ENCODE results near the gene DCLK1.

The DCLK1 gene

GRCh38 chr13:35770756-35771297, 360.4 kb downstream of the DCLK1 start:
- DNase-seq, result no peak

GRCh38 chr13:35769812-35770211, 361.4 kb downstream of the DCLK1 start:
- no peak for DNase-seq

- no peak for DNase-seq
Measured at GRCh38 chr13:35768551-35768950, 362.6 kb downstream of the DCLK1 start.

GRCh38 chr13:35768073-35768472, 363.1 kb downstream of the DCLK1 start:
- no peak for DNase-seq

GRCh38 chr13:35767256-35767976, 363.8 kb downstream of the DCLK1 start:
- DNase-seq, result no peak

GRCh38 chr13:35766663-35767062, 364.5 kb downstream of the DCLK1 start:
- DNase-seq, result no peak

GRCh38 chr13:35765941-35766340, 365.2 kb downstream of the DCLK1 start:
- DNase-seq, result no peak

GRCh38 chr13:35765366-35765765, 365.8 kb downstream of the DCLK1 start:
- no peak for DNase-seq

DNA sequence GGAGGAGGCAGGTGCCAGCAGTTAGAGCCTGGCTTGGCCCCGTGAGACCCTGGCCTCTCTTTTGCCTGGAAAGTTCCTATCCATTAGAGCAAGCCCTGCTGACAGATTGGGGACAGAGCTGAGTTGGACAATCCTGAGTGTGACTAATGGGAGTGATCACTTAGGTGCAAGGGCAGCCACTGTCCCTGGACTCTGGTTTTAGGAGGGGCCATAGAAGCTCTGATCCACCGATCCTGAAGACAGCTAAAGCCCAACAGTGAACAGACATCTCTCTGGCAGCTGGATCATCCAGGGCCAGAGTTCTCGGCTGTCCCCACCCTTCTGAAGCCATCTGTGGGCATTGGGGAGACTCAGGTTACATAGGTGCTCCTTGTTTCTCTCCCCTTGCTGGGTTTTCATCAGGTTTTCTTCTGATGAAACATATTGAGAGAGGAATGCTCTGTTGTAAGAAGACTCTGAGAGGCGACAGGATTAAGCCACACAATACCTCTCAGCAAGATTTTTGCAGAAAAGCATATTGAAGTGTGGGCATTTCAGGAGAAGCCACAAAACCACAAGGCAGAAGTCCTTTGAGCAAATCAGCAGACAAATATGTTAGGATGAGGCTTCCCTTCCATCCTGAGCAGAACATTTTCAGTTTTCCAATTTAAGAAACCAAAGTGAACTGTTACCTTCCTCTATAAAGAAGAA, 366.7 kb downstream of the DCLK1 start:
- DNase-seq, result no peak

GRCh38 chr13:35763782-35764123, 367.4 kb downstream of the DCLK1 start:
- DNase-seq, result no peak

- DNase-seq, result no peak
Measured at GRCh38 chr13:35763060-35763781, 368.0 kb downstream of the DCLK1 start.

- no peak for DNase-seq
Measured at GRCh38 chr13:35761440-35762252, 369.5 kb downstream of the DCLK1 start.

DNA sequence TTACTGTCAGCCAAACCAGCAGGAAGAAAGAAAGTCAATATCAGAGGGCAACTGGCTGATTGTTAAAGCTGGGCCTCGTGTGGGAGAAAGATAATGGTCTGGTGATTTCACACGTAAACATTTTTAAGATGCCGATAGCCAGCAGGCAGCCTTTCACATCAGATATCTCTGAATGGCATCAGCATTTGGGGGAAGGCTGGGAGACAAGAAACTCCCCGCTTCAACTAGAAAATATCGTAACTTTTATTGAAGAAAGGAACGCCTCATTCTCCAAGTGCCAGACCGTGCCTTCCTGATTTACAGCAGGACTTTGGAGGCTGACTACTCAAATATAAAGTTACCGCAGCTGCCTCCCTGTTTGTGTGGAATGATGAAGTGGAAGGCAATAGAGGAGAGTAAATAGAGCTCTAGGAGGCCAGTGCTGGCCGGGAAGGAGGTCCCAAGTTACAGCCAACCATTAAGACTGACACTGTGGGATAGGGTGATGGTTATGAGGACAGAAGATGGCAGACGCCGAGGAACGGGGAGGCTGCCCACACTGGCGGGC, 370.4 kb downstream of the DCLK1 start:
- no peak for DNase-seq

DNA sequence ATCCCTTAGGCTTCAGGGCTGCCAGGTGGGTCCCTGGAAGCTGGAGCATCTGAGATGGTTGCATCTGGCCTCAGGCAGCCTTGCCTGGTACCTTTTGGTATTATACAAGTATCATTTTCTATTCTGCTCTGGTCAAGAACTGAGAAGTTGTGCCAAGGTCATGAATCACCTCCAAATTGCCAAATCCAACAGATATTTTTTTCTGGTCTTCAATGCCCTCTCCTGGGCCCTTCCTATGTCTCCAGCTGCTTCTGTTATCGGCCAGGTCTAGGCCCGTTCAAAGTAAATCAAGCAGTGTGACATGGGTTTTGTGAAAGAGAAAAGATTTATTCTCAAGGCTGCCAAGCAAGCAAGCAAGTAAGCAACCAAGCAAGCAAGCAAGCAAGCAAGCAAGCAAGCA, 383.6 kb downstream of the DCLK1 start:
- DNase-seq, result no peak

DNA sequence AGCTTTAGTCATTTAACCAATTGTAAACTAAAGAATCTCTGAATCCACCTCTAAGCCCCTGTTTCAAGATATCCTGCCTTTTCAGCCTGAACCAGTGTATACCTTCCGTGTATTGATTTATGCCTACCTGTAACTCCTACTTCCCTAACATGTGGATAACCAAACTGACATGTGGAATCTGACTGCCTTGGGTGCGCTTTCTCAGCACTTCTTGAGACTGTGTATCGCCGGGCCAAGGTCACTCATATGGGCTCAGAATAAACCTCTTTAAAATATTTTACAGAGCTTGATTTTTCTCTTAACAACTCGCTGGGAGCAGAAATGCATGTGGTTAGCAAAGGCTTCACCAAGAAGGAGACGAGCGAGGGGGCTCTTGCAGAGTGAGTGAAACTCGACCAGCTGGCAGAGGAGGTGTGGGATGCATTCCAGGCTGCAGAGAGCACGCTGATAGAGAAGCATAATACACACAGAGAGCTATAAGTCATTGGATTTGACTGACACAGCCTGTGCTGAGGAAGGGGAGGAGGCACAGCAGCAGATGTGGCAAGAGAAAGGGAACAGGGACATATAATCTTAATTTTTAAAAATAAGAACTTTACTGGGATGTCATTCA, 386.5 kb downstream of the DCLK1 start:
- DNase-seq, result no peak

DNA sequence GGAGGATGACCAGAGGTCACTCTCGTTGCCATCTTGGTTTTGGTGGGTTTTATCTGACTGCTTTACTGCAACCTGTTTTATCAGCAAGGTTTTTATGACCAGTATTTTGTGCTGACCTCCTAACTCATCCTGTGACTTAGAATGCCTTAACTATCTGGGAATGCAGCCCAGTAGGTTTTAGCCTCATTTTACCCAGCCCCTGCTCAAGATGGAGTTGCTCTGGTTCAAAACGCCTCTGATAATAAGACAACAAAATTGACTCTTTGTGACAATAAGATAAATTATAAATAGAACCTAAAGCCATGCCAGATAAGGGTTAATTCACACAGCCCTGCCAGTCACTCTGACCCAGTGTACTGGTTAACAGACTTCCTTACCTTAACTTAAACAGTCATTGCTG, 387.0 kb downstream of the DCLK1 start:
- no peak for DNase-seq

DNA sequence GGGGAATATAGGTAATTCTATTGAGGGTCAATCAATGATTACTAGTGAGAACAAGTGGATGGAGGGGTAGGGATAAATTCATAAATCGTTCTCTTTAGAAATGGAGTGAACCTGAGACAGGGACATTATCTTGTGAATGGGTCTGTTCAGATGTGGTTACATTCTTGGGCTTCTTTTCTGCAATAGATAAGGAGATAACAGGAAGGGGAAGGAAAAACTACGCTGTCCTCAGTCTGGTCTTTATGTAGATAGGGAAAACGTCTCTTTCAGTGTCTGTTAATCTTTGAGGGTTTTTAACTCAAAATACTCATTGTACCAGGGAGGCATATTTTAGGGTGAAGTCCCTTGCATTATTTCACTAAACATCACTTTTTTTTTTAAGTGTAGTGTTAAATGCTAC, 388.0 kb downstream of the DCLK1 start:
- DNase-seq, result peak; percentile 36

GRCh38 chr13:35741657-35742056, 389.5 kb downstream of the DCLK1 start:
- no peak for DNase-seq

- no peak for DNase-seq
Measured at GRCh38 chr13:35736876-35737275, 394.3 kb downstream of the DCLK1 start.

- DNase-seq, result no peak
Measured at GRCh38 chr13:35733827-35734226, 397.4 kb downstream of the DCLK1 start.

DNA sequence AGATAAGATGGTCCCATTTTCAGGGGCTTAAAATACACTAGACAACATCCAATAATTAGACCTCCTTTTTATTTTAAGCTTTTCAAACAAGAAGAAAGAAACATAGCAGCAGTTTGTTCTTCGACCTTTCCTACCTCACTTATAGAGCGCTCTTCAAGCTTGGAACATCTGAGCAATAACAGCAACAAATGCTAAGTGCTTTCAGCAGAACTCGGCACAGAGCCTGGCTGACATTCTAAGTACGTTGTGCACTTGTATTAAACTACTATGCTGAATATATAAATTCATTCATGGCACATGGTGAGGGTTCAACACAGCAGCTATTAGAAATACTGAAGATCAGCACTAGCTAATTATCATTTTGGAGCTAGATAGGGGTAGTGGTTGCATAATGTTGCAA, 398.6 kb downstream of the DCLK1 start:
- DNase-seq, result no peak

DNA sequence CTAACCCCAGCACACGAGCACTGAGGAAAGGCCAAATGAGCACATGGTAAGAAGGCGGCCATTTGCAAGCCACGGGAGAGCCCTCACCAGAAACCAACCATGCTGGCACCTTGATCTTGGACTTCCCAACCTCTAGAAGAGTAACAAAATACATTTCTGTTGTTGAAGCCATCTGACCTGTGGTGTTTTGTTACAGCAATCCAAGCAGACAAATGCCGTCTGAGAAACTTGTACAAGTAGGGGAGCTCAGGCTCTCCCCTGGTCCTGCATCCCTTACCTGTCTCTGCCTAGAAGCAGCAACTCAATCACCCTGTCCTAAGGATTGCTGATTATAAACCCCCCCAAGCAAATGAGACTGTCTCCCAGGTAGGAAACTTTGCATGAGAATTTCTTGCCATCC, 399.7 kb downstream of the DCLK1 start:
- no peak for DNase-seq
